ENCODE measurements around the gene CHD6. TPM values are rescaled to one million over a fixed set of nuclear protein-coding genes. Genes with fewer than 3 reads are reported as not detected.

CHD6 gene
- total RNA-seq (10 to 100 TPM; 14.8 to 23.4 TPM), polyA plus RNA-seq (10 to 100 TPM in 1 of 2 donors, 1 to 10 TPM in 1; 3.3 to 21.5 TPM)

GRCh38 chr20:41617902-41618806 is at the start of gene CHD6:
CHD6 (minus strand) TSS chr20:41618377; CDS start chr20:41551337, 67,040 bp downstream.
- peaks cover 2 to 35% (median 27%) of the 10 kb centered on the region in 4 donors for H3K4me1 ChIP-seq (ENCODE audit: control insufficient read depth in 4 of 4, insufficient read depth in 4 of 4, low read length in 3 of 4)
- WGBS, result 1% methylated on average over 102 of the region's 102 CpGs
- TF ChIP-seq RXRA (IDR thresholded peaks at IDR 0.05) (peak in 1 of 2 donors; percentile 16), REST (IDR thresholded peaks at IDR 0.05) (no peak), JUND (IDR thresholded peaks at IDR 0.05) (no peak), YY1 (IDR thresholded peaks at IDR 0.05) (peak; percentile 90), SP1 (IDR thresholded peaks at IDR 0.05) (peak; percentile 99), EGR1 (IDR thresholded peaks at IDR 0.05; ENCODE audit: low read depth in 2 of 2) (no peak), FOXA1 (IDR thresholded peaks at IDR 0.05) (no peak), NR2F2 (IDR thresholded peaks at IDR 0.05) (no peak), MAX (IDR thresholded peaks at IDR 0.05) (peak; percentile 47), TAF1 (conservative IDR thresholded peaks at IDR 0.05) (no peak), RAD21 (IDR thresholded peaks at IDR 0.05) (peak in 1 of 2 donors; percentile 12)

GRCh38 chr20:41664584-41664983 is 46.4 kb upstream of the CHD6 start:
- no peaks in the 10 kb centered on the region for H3K27me3 ChIP-seq (ENCODE audit: control insufficient read depth in 4 of 4, insufficient read depth in 4 of 4, low read length in 3 of 4)
- no peak overlapping the region for H3K9ac ChIP-seq (ENCODE audit: low read depth in 1 of 2, low read length in 2 of 2)
- WGBS, result 46% methylated on average over 5 of the region's 5 CpGs
- DNase-seq (ENCODE audit: low spot score), result no peak
- no peaks in the 10 kb centered on the region for H3K4me1 ChIP-seq (ENCODE audit: control insufficient read depth in 4 of 4, insufficient read depth in 4 of 4, low read length in 3 of 4)
- TF ChIP-seq RAD21 (IDR thresholded peaks at IDR 0.05) (no peak), EGR1 (IDR thresholded peaks at IDR 0.05; ENCODE audit: low read depth in 2 of 2) (no peak), MAX (IDR thresholded peaks at IDR 0.05) (no peak), GABPA (IDR thresholded peaks at IDR 0.05 in 1 of 2, conservative IDR thresholded peaks at IDR 0.05 in 1 of 2) (no peak), FOXA1 (IDR thresholded peaks at IDR 0.05) (no peak), JUND (IDR thresholded peaks at IDR 0.05) (no peak), FOXA2 (IDR thresholded peaks at IDR 0.05) (no peak), ATF3 (IDR thresholded peaks at IDR 0.05) (no peak), HNF4G (IDR thresholded peaks at IDR 0.05) (no peak), YY1 (IDR thresholded peaks at IDR 0.05) (no peak), ZBTB33 (IDR thresholded peaks at IDR 0.05) (no peak), TAF1 (conservative IDR thresholded peaks at IDR 0.05) (no peak), SP1 (IDR thresholded peaks at IDR 0.05) (no peak), CTCF (IDR thresholded peaks at IDR 0.05; ENCODE audit: low read depth, low read length, missing input control) (no peak), REST (IDR thresholded peaks at IDR 0.05) (no peak), HNF4A (conservative IDR thresholded peaks at IDR 0.05) (no peak)
- no peak overlapping the region for H3K4me3 ChIP-seq (ENCODE audit: low read depth in 1 of 3, low read length in 3 of 3)
- peaks cover 0 to 2% (median 0%) of the 10 kb centered on the region in 4 donors for H3K9me3 ChIP-seq (ENCODE audit: control insufficient read depth in 4 of 4, low read length in 3 of 4)
- H3K27ac ChIP-seq (ENCODE audit: low read depth in 1 of 2, low read length in 2 of 2), result no peak overlapping the region
- H3K36me3 ChIP-seq (ENCODE audit: control insufficient read depth in 4 of 4, insufficient read depth in 3 of 4, low read depth in 1 of 4, low read length in 3 of 4), result no peaks in the 10 kb centered on the region

More at GRCh38 chr20:41617902-41618806, at the start of gene CHD6:
- Histone ChIP-seq H3K9me3 (ENCODE audit: control insufficient read depth in 4 of 4, low read length in 3 of 4) (no peaks in the 10 kb centered on the region), H3K27ac (ENCODE audit: low read depth in 1 of 2, low read length in 2 of 2) (peak within 1 kb of the TSS; percentile 78 to 79), H3K4me3 (ENCODE audit: low read depth in 1 of 3, low read length in 3 of 3) (peak within 1 kb of the TSS; percentile 85 to 95 (median 94)), H3K9ac (ENCODE audit: low read depth in 1 of 2, low read length in 2 of 2) (peak within 1 kb of the TSS; percentile 42 to 54), H3K27me3 (ENCODE audit: control insufficient read depth in 4 of 4, insufficient read depth in 4 of 4, low read length in 3 of 4) (no peaks in the 10 kb centered on the region), H3K36me3 (ENCODE audit: control insufficient read depth in 4 of 4, insufficient read depth in 3 of 4, low read depth in 1 of 4, low read length in 3 of 4) (no peaks in the 10 kb centered on the region)
- DNase-seq (ENCODE audit: low spot score), result peak; percentile 97

Measured in liver (tissue), 9 donors.